Stimulated activated CD8-positive, alpha-beta memory T cell treated with anti-CD3 and anti-CD28 coated beads, Interleukin-7, amount 100 ng/mL, for 24 hours (primary cell): ENCODE data around the gene ARL4D.
"Not testable (repeated sequence)": the region's sequence is repeated elsewhere in the genome, so short reads cannot be mapped to it uniquely, and the experiment has no call there.

Experiments
- DNase-seq: peaks from one replicate; pipeline ENCODE4 v3.0.0-alpha.2; 2020; ENCODE audit warnings: low read depth

The ARL4D gene, protein sequence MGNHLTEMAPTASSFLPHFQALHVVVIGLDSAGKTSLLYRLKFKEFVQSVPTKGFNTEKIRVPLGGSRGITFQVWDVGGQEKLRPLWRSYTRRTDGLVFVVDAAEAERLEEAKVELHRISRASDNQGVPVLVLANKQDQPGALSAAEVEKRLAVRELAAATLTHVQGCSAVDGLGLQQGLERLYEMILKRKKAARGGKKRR

GRCh38 chr17:43398724-43399595 is at the start of gene ARL4D:
TSS of gene ARL4D (plus strand) at chr17:43398993. CDS start at chr17:43399733, 740 bp downstream.
- peak; percentile 70 for DNase-seq

- no peak for DNase-seq
Measured at GRCh38 chr17:43349142-43349541, 49.7 kb upstream of the ARL4D start.

DNA sequence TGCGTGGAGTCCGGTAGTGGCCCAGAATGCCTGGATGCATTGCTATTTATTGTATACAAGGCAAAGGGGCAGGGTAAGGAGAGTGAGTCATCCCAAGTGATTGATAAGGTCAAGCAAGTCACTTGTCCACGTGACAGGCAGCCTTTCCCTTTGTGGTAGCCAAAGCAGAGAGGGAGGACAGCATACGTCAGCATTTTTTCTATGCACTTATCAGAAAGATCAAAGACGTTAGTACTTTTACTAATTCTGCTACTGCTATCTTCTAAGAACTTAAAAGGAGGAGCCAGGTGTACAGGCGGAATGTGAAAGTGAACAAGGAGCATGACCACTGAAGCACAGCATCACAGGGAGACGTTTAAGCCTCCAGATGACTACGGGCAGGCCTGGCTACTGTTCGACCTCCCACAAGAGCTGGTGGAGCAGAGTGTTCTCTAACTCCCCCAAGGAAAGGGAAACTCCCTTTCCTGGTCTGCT is 47.9 kb upstream of the ARL4D start:
- no peak for DNase-seq

- DNase-seq = no peak
Measured at GRCh38 chr17:43351691-43352090, 47.1 kb upstream of the ARL4D start.

DNA sequence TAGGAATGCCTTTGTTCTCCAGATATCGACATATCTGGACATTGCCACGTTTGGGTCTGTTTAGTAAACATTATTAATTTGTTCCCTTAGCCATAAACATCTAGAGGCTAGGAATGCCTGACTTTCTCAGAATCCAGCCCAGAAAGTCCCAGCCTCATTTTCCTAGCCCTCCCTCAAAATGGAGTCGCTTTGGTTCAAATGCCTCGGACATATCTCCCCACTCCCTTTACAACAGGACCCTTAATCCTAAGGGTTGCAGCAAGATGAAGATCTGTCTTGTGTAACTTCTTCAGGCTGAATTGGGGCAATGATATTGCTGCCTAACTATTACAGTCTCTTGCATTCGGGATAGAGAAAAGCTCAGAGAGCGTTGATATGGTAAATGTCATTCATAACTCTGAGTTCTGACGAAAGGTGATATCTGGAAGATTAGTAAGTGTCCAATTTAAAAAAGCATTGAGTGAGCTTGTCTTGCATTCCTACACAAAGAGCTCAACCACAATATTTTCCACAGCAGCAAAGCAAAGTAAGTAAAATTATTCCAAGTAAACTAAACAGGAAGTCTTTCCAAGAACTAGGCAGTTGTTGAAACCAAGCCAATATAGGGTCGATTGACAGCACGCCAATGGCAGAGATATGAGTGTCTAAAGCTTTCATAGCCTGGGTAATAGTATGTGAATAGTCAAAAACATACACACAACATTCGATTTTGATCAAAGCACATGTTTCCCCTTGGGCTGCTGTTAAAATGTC is 46.0 kb upstream of the ARL4D start:
- DNase-seq = no peak

GRCh38 chr17:43353393-43353792 is 45.4 kb upstream of the ARL4D start:
- no peak for DNase-seq

- DNase-seq = no peak
Measured at GRCh38 chr17:43354371-43354770, 44.4 kb upstream of the ARL4D start.

DNA sequence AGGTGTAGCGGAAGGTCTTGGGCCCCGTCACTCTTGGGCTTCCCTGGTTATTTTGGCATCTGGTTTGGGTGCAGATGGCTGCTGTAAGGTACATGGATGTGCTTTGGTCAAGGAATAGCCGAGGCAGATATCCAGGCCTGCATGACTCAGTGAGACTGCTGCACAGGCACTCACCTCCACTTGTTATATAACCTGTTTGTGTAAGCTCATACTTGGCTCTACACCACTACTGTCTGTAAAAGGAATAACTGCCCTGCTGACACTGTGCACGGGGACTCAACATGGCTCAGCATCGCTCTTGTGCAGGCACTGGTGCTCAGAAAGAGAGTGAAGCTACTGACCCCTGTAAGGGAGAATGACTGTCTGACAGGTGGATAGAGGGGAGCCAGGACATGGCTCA is 42.3 kb upstream of the ARL4D start:
- DNase-seq = no peak

- no peak for DNase-seq
Measured at GRCh38 chr17:43356999-43357398, 41.8 kb upstream of the ARL4D start.

DNA sequence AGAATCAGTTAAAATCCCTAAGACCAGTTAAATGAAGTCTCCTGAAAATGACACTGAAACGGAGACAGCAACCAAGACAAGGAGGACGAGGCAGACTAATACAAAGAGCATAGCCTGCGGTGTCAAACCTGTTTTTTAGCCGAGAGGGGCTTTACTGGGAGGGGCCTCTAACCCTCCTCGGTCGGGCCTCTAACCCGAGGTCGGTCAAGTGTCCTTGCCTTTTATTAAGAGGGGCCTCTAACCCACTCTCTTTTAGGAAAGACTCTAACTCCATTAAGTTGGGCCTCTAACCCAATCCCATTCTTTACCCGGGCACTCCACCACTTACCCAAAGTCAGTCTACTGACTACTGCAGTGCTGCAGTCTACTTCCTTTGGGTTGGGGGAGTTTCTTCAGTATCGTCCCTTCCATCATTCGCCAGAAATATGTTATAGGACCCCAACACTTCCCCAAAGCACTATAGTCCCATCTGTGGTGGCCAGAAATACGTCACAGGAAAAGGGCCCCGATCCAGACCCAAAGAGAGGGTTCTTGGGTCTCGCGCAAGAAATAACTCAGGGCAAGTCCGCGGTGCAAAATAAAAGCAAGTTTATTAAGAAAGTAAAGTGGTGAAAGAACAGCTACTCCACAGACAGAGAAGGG is 39.2 kb upstream of the ARL4D start:
- DNase-seq = no peak

GRCh38 chr17:43360376-43360738 is 38.4 kb upstream of the ARL4D start:
- DNase-seq = peak; percentile 28

DNA sequence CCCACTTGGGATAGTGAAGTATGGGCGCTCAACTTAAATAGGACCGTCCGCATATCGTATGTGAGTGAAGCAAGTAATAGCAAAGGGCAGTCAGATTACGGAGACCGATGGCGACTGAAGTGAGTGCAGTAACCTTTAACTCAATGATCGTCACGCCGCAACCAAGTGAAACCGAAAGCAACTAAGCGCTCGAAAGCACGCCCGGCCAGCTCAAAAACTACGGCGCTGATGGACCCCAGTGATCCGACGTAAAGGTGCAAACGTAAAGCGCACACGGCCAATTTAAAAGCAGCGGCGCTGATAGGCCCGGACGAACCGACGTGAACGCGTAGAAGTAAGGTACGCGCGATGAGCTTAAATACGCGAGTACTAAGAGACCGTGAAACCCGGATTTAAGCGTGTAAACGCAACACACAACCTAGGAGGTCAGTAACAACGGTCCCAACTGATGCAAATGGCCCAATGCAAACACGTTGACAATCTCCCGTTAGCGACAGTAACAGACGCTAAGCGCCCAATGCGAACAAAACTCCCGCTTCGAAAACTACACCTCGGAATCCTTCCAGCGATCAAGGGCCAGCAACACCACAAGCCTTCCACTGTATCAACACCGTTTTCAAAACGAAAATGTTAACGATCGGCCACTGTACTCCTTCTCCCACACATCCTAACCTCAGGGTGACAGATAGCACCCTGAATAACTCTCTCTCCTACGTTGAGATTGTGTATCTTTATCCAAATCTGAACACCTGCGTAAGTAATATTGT is 37.9 kb upstream of the ARL4D start:
- peak; percentile 72 for DNase-seq

- no peak for DNase-seq
Measured at GRCh38 chr17:43363181-43363925, 35.4 kb upstream of the ARL4D start.

GRCh38 chr17:43363926-43364285 is 34.9 kb upstream of the ARL4D start:
- DNase-seq = no peak

DNA sequence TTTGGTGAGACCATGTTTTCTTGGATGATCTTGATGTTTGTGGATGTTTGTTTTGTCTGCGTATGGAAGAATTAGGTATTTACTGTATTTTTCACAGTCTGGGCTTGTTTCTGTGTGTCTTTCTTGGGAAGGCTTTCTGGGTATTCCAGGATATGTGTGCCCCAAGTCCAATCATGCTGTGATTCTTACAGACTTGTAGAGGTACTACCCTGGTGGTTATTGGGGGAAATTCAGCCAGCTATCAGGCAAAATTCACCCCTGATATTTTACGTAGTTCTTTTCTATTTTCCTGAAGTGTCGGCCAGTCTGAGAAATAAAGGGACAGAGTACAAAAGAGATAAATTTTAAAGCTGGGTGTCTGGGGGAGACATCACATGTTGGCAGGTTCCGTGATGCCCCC is 33.4 kb upstream of the ARL4D start:
- no peak for DNase-seq

- DNase-seq = not testable (repeated sequence)
Measured at GRCh38 chr17:43365921-43366320, 32.9 kb upstream of the ARL4D start.

DNA sequence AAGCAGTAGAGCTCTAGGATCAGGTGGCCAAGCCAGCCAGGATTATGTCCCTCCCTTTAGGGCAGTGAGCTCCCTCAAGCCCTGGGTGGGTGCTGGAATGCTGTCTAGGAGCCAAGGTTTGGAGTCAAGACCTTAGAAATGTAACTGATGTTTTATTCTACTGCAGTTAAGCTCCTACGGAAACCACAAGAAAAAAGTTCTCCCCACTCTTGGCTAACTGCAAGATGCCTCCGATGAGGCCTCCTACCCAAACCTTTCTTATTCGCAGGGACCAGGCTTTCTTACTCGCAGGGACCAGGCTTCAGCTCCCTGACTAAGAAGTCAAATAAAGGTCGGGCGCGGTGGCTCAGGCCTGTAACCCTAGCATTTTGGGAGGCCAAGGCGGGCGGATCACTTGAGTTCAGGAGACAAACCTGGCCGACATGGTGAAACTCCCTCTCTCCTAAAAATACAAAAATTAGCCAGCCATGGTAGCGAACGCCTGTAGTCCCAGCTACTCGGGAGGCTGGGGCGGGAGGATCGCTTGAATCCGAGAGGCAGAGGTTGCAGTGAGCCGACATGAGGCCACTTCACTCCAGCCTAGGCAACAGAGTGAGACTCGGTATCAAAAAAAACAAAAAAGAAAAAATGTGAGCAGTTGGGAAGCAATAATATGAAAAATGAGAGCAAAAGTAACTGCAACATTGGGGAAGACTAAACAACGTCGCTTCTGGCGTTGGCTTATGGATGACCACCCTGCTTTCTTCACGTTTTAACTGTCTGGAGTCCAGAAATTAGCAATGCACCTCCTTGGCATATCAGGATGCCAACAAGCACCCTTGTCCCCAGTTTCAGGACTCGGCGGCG is 31.7 kb upstream of the ARL4D start:
- no peak for DNase-seq

DNA sequence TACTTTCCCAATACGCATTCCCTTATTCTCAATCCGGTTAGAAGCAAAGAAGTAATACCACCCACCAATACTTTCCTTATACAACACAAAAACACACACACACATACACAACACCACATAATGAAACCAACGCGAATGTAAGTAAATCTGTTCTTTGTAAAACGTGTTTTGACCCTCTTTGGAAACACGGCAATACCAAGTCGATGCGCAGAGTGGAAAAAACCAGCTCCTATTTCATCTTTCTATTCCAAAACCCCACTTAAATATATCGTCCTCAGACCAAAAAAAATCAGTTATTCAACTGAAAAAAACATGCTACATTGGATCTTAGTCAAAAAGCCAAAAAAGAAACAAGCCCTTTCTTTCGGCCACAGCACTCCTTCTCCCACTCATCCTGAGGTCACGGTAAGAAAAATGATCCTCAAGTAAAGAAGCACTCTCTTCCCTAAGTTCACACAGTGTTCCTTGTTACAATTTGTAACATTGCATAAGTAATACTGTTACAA is 31.0 kb upstream of the ARL4D start:
- no peak for DNase-seq

DNA sequence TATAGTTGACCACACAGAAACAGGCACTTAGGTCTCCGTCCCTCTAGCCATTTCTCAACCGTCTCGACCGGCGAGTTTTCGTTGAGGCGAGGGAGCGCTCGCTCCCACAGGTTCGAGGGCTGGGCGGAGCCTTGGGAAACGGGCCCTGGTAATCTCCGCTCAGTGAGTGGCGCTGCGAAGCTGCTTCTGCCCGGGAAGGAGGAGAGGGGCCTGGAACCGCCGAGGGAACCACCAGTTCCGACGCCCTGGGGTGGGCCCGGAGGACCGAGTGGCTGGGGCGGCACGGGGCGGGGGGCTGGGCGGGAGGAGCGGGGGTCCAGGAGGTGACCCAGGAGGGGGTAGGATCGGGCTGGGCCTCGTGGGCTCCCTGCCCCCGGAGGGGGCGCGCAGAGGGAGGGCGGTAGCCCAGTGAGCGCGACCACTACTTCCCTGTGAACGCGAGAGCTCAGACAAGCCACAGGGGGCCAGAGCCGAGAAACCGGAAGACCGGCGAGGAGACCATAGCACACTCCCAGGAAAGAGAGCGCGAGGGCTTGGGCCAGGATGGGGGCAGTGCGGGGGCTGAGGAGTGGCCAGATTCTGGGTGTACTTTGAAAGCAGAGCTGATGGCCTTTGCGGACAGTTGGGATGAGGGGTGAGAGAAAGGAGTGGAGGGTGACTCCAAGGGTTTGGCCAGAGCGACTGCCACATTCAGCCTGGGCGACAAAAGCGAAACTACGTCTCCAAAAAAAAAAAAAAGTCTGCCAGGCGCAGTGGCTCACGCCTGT is 29.9 kb upstream of the ARL4D start:
- no peak for DNase-seq
